IMR-90 (cell line): ENCODE data around the gene CDH2. TPM values are rescaled to one million over a fixed set of nuclear protein-coding genes. Genes with fewer than 3 reads are reported as not detected.

Source experiments
- ATAC-seq: fragments of 200-7000 bp; cut with Tn5 transposase; 2 replicates; pipeline ENCODE4 v1.9.1; 2020; ENCODE audit warnings: low read depth, mild to moderate bottlenecking, moderate library complexity
- BruUV-seq: library from RNA; stranded (reverse); fragments of 400-500 nt; replicated peaks from 2 replicates; lab custom pipeline; 2021; lab: Mats Ljungman, UMichigan
- CTCF ChIA-PET: fragments of 300-600 bp; formaldehyde crosslinking; extraction: SDS; loops from one replicate; lab custom pipeline; 2021; ENCODE audit warnings: antibody characterized with exemption; lab: Yijun Ruan, JAX
- POLR2A ChIA-PET: fragments of 300-600 bp; sonication (Branson Sonifier 250); formaldehyde crosslinking; loops from one replicate; lab custom pipeline; 2022; ENCODE audit warnings: antibody characterized with exemption; ENCODE audit not compliant: unreplicated experiment; lab: Charles Lee
- DNase-seq: peaks from one replicate; pipeline ENCODE4 v3.0.0; 2013
- H2AFZ ChIP-seq: replicated peaks from 2 replicates; pipeline ENCODE3; 2013; ENCODE audit warnings: low read length, mild to moderate bottlenecking; ENCODE audit not compliant: poor library complexity
- H2AK5ac ChIP-seq: 2 replicates; pipeline ENCODE4 v1.6.1; 2013; ENCODE audit warnings: low read depth, low read length, inconsistent platforms
- H2AK9ac ChIP-seq: replicated peaks from 2 replicates; pipeline ENCODE3; 2013; ENCODE audit warnings: mild to moderate bottlenecking, low read depth, low read length, moderate library complexity; ENCODE audit not compliant: poor library complexity
- H2BK120ac ChIP-seq: 2 replicates; pipeline ENCODE4 v1.6.1; 2013; ENCODE audit warnings: low read depth, low read length, inconsistent platforms
- H2BK15ac ChIP-seq: 3 replicates; pipeline ENCODE4 v1.6.1; 2013; ENCODE audit warnings: low read depth, low read length, inconsistent platforms
- H2BK20ac ChIP-seq: 2 replicates; pipeline ENCODE4 v1.6.1; 2013; ENCODE audit warnings: low read depth, mild to moderate bottlenecking, inconsistent platforms, low read length, moderate library complexity
- H2BK5ac ChIP-seq: 2 replicates; pipeline ENCODE4 v1.6.1; 2013; ENCODE audit warnings: mild to moderate bottlenecking, low read depth, low read length, inconsistent platforms; ENCODE audit not compliant: poor library complexity, severe bottlenecking
- H3K14ac ChIP-seq: replicated peaks from 2 replicates; pipeline ENCODE4 v1.6.1; 2013; ENCODE audit warnings: low read depth, low read length, inconsistent platforms
- H3K18ac ChIP-seq: 2 replicates; pipeline ENCODE4 v1.6.1; 2013; ENCODE audit warnings: low read depth, low read length, control low read depth
- H3K23ac ChIP-seq: 2 replicates; pipeline ENCODE4 v1.6.1; 2013; ENCODE audit warnings: low read depth, low read length, inconsistent platforms
- H3K27ac ChIP-seq: 2 replicates; pipeline ENCODE4 v1.5.1; 2013; ENCODE audit warnings: mild to moderate bottlenecking, control low read depth, low read length; ENCODE audit not compliant: insufficient read depth
- H3K27me3 ChIP-seq: 2 replicates; pipeline ENCODE4 v1.6.1; 2013; ENCODE audit warnings: low read length; ENCODE audit not compliant: control insufficient read depth, insufficient read depth
- H3K36me3 ChIP-seq: 2 replicates; pipeline ENCODE4 v1.6.1; 2013; ENCODE audit warnings: low read length, mixed read lengths; ENCODE audit not compliant: control insufficient read depth, insufficient read depth
- H3K4ac ChIP-seq: 2 replicates; pipeline ENCODE4 v1.6.1; 2013; ENCODE audit warnings: low read depth, low read length, inconsistent platforms
- H3K4me1 ChIP-seq: 2 replicates; pipeline ENCODE4 v1.6.1; 2013; ENCODE audit warnings: low read length, mixed read lengths; ENCODE audit not compliant: control insufficient read depth, insufficient read depth
- H3K4me2 ChIP-seq: 2 replicates; pipeline ENCODE4 v1.6.1; 2013; ENCODE audit warnings: low read depth, mild to moderate bottlenecking, control low read depth, low read length, moderate library complexity
- H3K4me3 ChIP-seq: 2 replicates; pipeline ENCODE4 v1.5.1; 2013; ENCODE audit warnings: low read depth, mild to moderate bottlenecking, control low read depth, low read length, moderate library complexity; ENCODE audit not compliant: insufficient read depth
- H3K56ac ChIP-seq: 2 replicates; pipeline ENCODE4 v1.6.1; 2013; ENCODE audit warnings: low read length, inconsistent platforms; ENCODE audit not compliant: insufficient read depth; ENCODE audit errors: extremely low read depth
- H3K79me1 ChIP-seq, 2 experiments: 2 replicates each; pipeline ENCODE4 v1.6.1; 2013; ENCODE audit warnings: low read length in 2 of 2, inconsistent platforms in 1 of 2, low read depth in 1 of 2
- H3K9ac ChIP-seq: 2 replicates; pipeline ENCODE4 v1.6.1; 2013; ENCODE audit warnings: low read depth, low read length, control low read depth
- H3K9me1 ChIP-seq: 2 replicates; pipeline ENCODE4 v1.6.1; 2013; ENCODE audit warnings: low read length, inconsistent platforms; ENCODE audit not compliant: insufficient read depth
- H3K9me3 ChIP-seq: 2 replicates; pipeline ENCODE4 v1.6.1; 2013; ENCODE audit warnings: low read length; ENCODE audit not compliant: control insufficient read depth, insufficient read depth
- H4K20me1 ChIP-seq: 2 replicates; pipeline ENCODE4 v1.6.1; 2013; ENCODE audit warnings: low read length, inconsistent platforms; ENCODE audit not compliant: insufficient read depth
- H4K5ac ChIP-seq: 2 replicates; pipeline ENCODE4 v1.6.1; 2013; ENCODE audit warnings: mild to moderate bottlenecking, low read depth, low read length, control low read depth
- H4K8ac ChIP-seq, 2 experiments: 2 replicates each; pipeline ENCODE4 v1.6.1; 2013; ENCODE audit warnings: low read depth in 2 of 2, low read length in 2 of 2, control low read depth in 1 of 2, inconsistent platforms in 1 of 2
- H4K91ac ChIP-seq: 2 replicates; pipeline ENCODE4 v1.6.1; 2013; ENCODE audit warnings: low read depth, low read length, inconsistent platforms; ENCODE audit not compliant: insufficient read depth
- BHLHE40 ChIP-seq: fragments of 150-350 bp; IDR thresholded peaks from 2 replicates; pipeline ENCODE4 v1.6.1; 2016; ENCODE audit warnings: mild to moderate bottlenecking, low read depth, low read length
- CEBPB ChIP-seq: IDR thresholded peaks from 2 replicates; pipeline ENCODE4 v1.6.1; 2012; ENCODE audit warnings: low read depth, low read length, improper control_type of control experiment
- CHD1 ChIP-seq: IDR thresholded peaks from 2 replicates; pipeline ENCODE4 v1.6.1; 2012; ENCODE audit warnings: low read depth, low read length, improper control_type of control experiment
- ELK1 ChIP-seq: fragments of 150-350 bp; IDR thresholded peaks from 2 replicates; pipeline ENCODE4 v1.6.1; 2016; ENCODE audit warnings: low read depth, mild to moderate bottlenecking, low read length, moderate library complexity, borderline replicate concordance
- FOS ChIP-seq: fragments of 150-350 bp; IDR thresholded peaks from 2 replicates; pipeline ENCODE4 v1.6.1; 2016; ENCODE audit warnings: low read depth, low read length
- MAFK ChIP-seq: IDR thresholded peaks from 2 replicates; pipeline ENCODE4 v1.6.1; 2012; ENCODE audit warnings: low read depth, low read length, improper control_type of control experiment
- MAZ ChIP-seq: IDR thresholded peaks from 2 replicates; pipeline ENCODE4 v1.6.1; 2012; ENCODE audit warnings: low read depth, mild to moderate bottlenecking, low read length, improper control_type of control experiment, moderate library complexity, borderline replicate concordance
- MXI1 ChIP-seq: IDR thresholded peaks from 2 replicates; pipeline ENCODE4 v1.6.1; 2012; ENCODE audit warnings: low read depth, mild to moderate bottlenecking, low read length, moderate library complexity, borderline replicate concordance
- NFE2L2 ChIP-seq: fragments of 150-350 bp; IDR thresholded peaks from 2 replicates; pipeline ENCODE4 v1.6.1; 2016; ENCODE audit warnings: low read depth, mild to moderate bottlenecking, low read length
- POLR2A ChIP-seq: IDR thresholded peaks from 2 replicates; pipeline ENCODE4 v1.6.1; 2012; ENCODE audit warnings: mild to moderate bottlenecking, low read depth, low read length
- RAD21 ChIP-seq: IDR thresholded peaks from 2 replicates; pipeline ENCODE4 v1.6.1; 2012; ENCODE audit warnings: low read length, improper control_type of control experiment
- RCOR1 ChIP-seq: IDR thresholded peaks from 2 replicates; pipeline ENCODE4 v1.6.1; 2012; ENCODE audit warnings: mild to moderate bottlenecking, low read length, improper control_type of control experiment; ENCODE audit not compliant: insufficient replicate concordance
- RFX5 ChIP-seq: IDR thresholded peaks from 2 replicates; pipeline ENCODE4 v1.8.0; 2012; ENCODE audit warnings: low read depth, mild to moderate bottlenecking, low read length, moderate library complexity
- SMC3 ChIP-seq: fragments of 150-350 bp; IDR thresholded peaks from 2 replicates; pipeline ENCODE4 v1.6.1; 2016; ENCODE audit warnings: low read depth, mild to moderate bottlenecking, antibody characterized with exemption, low read length, moderate library complexity
- WGBS, 2 experiments: methylation state at CpG; one replicate each; pipeline versions ENCODE4 v1.1.5 to v1.1.7; 2013; ENCODE audit warnings: missing lambda C conversion rate in 2 of 2; ENCODE audit not compliant: insufficient read length in 1 of 2; ENCODE audit errors: extremely low coverage in 2 of 2; 5-methylcytosine and 5-hydroxymethylcytosine counted together
- dilution Hi-C: fragments of 300-500 bp; cut with HindIII; formaldehyde crosslinking; loops from one replicate; pipeline ENCODE4 v1.14.3; 2018; ENCODE audit warnings: low sequenced_read_pairs; ENCODE audit not compliant: unreplicated experiment
- in situ Hi-C: fragments of 300-500 bp; cut with MboI; formaldehyde crosslinking; loops from 3 replicates; pipeline ENCODE4 v1.14.3; 2019; ENCODE audit warnings: low sequenced_read_pairs, inconsistent platforms, mixed read lengths
- intact Hi-C: fragments of 100-400 bp; cut with micrococcal nuclease; formaldehyde crosslinking; loops from 2 replicates; pipeline ENCODE4 v1.10.0; 2022
- polyA plus RNA-seq, 3 experiments: library from polyadenylated mRNA; depleted of rRNA; stranded (reverse); fragments of >200 nt; gene quantifications; 2 replicates each; pipeline ENCODE4 v1.2.3, GENCODE V29; 2012; ENCODE audit warnings: low replicate concordance in 1 of 3
- total RNA-seq: library from RNA; depleted of rRNA; stranded (reverse); fragments of >200 nt; gene quantifications from 2 replicates; pipeline ENCODE4 v1.2.3, GENCODE V29; 2012
- TF ChIP-seq, protein P1 (sequence below): conservative IDR thresholded peaks from 2 replicates; pipeline ENCODE4 v1.5.1; 2012; ENCODE audit warnings: mild to moderate bottlenecking, low read depth, low read length, improper control_type of control experiment
- TF ChIP-seq, protein P2 (sequence below): fragments of 150-350 bp; IDR thresholded peaks from 2 replicates; pipeline ENCODE4 v1.6.1; 2017; ENCODE audit warnings: mild to moderate bottlenecking, antibody characterized with exemption, low read length, low read depth

Gene CDH2
- total and polyA plus RNA-seq, 2 of the 4 experiments (the other 2 are of a cell fraction): 55.6 to 111 TPM

DNA sequence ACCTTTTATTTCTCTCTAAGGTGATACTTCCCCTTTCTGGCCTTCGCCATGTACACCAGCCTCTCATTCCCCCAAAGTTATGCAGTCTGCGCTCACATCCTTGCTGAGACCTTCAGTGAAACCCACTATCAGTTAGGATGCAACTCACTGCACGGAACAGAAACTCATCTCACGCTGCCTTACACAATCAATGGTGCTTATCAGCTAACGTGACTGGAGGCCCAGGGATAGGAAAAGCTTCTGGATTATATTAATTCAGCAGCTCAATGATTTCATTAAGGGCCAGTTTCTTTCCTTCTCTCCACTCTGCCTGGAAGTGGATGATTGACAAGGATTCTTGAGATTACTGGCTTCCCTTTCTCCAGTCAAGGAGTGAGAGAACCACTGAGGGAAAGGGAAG, 44.8 kb downstream of the CDH2 start:
- in situ Hi-C loops: no loop called here
- Histone ChIP-seq H2BK5ac (no peak overlapping the region), H4K20me1 (no peaks in the 10 kb centered on the region), H3K9me3 (no peaks in the 10 kb centered on the region), H3K4me1 (no peaks in the 10 kb centered on the region), H2AK5ac (no peak overlapping the region), H3K18ac (no peak overlapping the region), H3K9me1 (peaks cover 4% of the 10 kb centered on the region; the same call in 1 of the 2 replicates), H4K8ac (peak overlapping the region in 1 of 2 experiments; percentile 14; a peak in 1 of 4 replicates), H2AK9ac (no peak overlapping the region), H4K5ac (peak overlapping the region; percentile 4; the same call in 1 of the 2 replicates), H3K4me3 (no peak overlapping the region), H3K79me1 (peaks cover 25 to 58% of the 10 kb centered on the region in 2 experiments), H3K36me3 (no peaks in the 10 kb centered on the region; the same call in 1 of the 2 replicates), H3K56ac (no peak overlapping the region), H3K4ac (no peak overlapping the region), H3K23ac (no peak overlapping the region), H2BK15ac (no peak overlapping the region), H4K91ac (no peak overlapping the region), H3K27ac (no peak overlapping the region), H2BK20ac (no peak overlapping the region), H3K9ac (no peak overlapping the region), H2AFZ (no peak overlapping the region), H3K27me3 (no peaks in the 10 kb centered on the region), H2BK120ac (no peak overlapping the region), H3K4me2 (no peak overlapping the region), H3K14ac (no peak overlapping the region)
- no peak for DNase-seq
- no TSS peak for BruUV-seq
- no peak for ATAC-seq
- no CpG with 5 or more reads among the region's 5 CpGs for WGBS, 2 experiments
- ChIA-PET CTCF (no interaction called here), POLR2A (no interaction called here)
- TF ChIP-seq RAD21: no peak
- TF ChIP-seq, protein P1, sequence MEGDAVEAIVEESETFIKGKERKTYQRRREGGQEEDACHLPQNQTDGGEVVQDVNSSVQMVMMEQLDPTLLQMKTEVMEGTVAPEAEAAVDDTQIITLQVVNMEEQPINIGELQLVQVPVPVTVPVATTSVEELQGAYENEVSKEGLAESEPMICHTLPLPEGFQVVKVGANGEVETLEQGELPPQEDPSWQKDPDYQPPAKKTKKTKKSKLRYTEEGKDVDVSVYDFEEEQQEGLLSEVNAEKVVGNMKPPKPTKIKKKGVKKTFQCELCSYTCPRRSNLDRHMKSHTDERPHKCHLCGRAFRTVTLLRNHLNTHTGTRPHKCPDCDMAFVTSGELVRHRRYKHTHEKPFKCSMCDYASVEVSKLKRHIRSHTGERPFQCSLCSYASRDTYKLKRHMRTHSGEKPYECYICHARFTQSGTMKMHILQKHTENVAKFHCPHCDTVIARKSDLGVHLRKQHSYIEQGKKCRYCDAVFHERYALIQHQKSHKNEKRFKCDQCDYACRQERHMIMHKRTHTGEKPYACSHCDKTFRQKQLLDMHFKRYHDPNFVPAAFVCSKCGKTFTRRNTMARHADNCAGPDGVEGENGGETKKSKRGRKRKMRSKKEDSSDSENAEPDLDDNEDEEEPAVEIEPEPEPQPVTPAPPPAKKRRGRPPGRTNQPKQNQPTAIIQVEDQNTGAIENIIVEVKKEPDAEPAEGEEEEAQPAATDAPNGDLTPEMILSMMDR: no peak
- no peak for TF ChIP-seq POLR2A
- TF ChIP-seq CHD1: no peak
- no peak for TF ChIP-seq CEBPB
- TF ChIP-seq MAZ: no peak
- no peak for TF ChIP-seq NFE2L2
- TF ChIP-seq MXI1: no peak
- TF ChIP-seq SMC3: no peak
- TF ChIP-seq ELK1: no peak
- TF ChIP-seq MAFK: no peak
- no peak for TF ChIP-seq RCOR1
- TF ChIP-seq FOS: no peak
- TF ChIP-seq, protein P2, sequence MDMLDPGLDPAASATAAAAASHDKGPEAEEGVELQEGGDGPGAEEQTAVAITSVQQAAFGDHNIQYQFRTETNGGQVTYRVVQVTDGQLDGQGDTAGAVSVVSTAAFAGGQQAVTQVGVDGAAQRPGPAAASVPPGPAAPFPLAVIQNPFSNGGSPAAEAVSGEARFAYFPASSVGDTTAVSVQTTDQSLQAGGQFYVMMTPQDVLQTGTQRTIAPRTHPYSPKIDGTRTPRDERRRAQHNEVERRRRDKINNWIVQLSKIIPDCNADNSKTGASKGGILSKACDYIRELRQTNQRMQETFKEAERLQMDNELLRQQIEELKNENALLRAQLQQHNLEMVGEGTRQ: no peak
- no peak for TF ChIP-seq BHLHE40
- no peak for TF ChIP-seq RFX5
- dilution Hi-C loops: no loop called here
- intact Hi-C loops: no loop called here
